HepG2 (cell line): ENCODE results near the gene CFAP119. TPM values are rescaled to one million over a fixed set of nuclear protein-coding genes. Genes with fewer than 3 reads are reported as not detected.
A peak's percentile ranks its signal among the peaks of the same experiment; 100 is the strongest.

Experiments used
- FOXC1 ChIP-seq: sonication (generic); formaldehyde crosslinking; IDR thresholded peaks from 2 replicates; pipeline ENCODE4 v1.8.0; 2022; ENCODE audit warnings: mild to moderate bottlenecking, missing genetic modification reagents, borderline replicate concordance
- HOXA5 ChIP-seq: sonication (generic); formaldehyde crosslinking; IDR thresholded peaks from 2 replicates; pipeline ENCODE4 v1.4.0; 2020; ENCODE audit warnings: missing genetic modification reagents
- KIAA2018 ChIP-seq: sonication (generic); formaldehyde crosslinking; IDR thresholded peaks from 2 replicates; pipeline ENCODE4 v1.5.0; 2020; ENCODE audit warnings: mild to moderate bottlenecking, missing genetic modification reagents, borderline replicate concordance
- KLF12 ChIP-seq: sonication (generic); formaldehyde crosslinking; IDR thresholded peaks from 2 replicates; pipeline ENCODE4 v1.4.0; 2020; ENCODE audit warnings: missing genetic modification reagents, borderline replicate concordance
- MED13 ChIP-seq: sonication (generic); formaldehyde crosslinking; IDR thresholded peaks from 2 replicates; pipeline ENCODE4 v1.5.0; 2020; ENCODE audit warnings: missing genetic modification reagents
- PAX8 ChIP-seq: sonication (generic); formaldehyde crosslinking; IDR thresholded peaks from 2 replicates; pipeline ENCODE4 v1.8.0; 2022; ENCODE audit warnings: mild to moderate bottlenecking, missing genetic modification reagents, borderline replicate concordance
- PPARG ChIP-seq: conservative IDR thresholded peaks from 2 replicates; pipeline ENCODE4 v1.6.1; 2016; ENCODE audit warnings: missing biosample characterization, missing genetic modification reagents
- SCMH1 ChIP-seq: sonication (generic); formaldehyde crosslinking; IDR thresholded peaks from 2 replicates; pipeline ENCODE4 v1.9.0; 2021; ENCODE audit warnings: missing genetic modification reagents, mild to moderate bottlenecking, borderline replicate concordance
- THAP11 ChIP-seq: IDR thresholded peaks from 2 replicates; pipeline ENCODE4 v1.6.1; 2016; ENCODE audit warnings: missing biosample characterization, missing genetic modification reagents
- TOE1 ChIP-seq: sonication (generic); formaldehyde crosslinking; IDR thresholded peaks from 2 replicates; pipeline ENCODE4 v1.4.0; 2020; ENCODE audit warnings: mild to moderate bottlenecking, missing genetic modification reagents
- ZC3H13 ChIP-seq: sonication (generic); formaldehyde crosslinking; IDR thresholded peaks from 2 replicates; pipeline ENCODE4 v1.8.1; 2023; ENCODE audit warnings: mild to moderate bottlenecking, missing genetic modification reagents, moderate library complexity
- ZNF30 ChIP-seq: sonication (generic); formaldehyde crosslinking; IDR thresholded peaks from 2 replicates; pipeline ENCODE4 v1.5.0; 2020; ENCODE audit warnings: mild to moderate bottlenecking, missing genetic modification reagents
- ZNF317 ChIP-seq: sonication (generic); formaldehyde crosslinking; IDR thresholded peaks from 2 replicates; pipeline ENCODE4 v1.5.0; 2020; ENCODE audit warnings: mild to moderate bottlenecking, missing genetic modification reagents
- ZNF569 ChIP-seq: sonication (generic); formaldehyde crosslinking; IDR thresholded peaks from 2 replicates; pipeline ENCODE4 v1.5.0; 2020; ENCODE audit warnings: mild to moderate bottlenecking, missing genetic modification reagents, moderate library complexity, borderline replicate concordance
- ZNF576 ChIP-seq: sonication (generic); formaldehyde crosslinking; IDR thresholded peaks from 2 replicates; pipeline ENCODE4 v1.4.0; 2020; ENCODE audit warnings: mild to moderate bottlenecking, missing genetic modification reagents
- ZNF616 ChIP-seq: sonication (generic); formaldehyde crosslinking; IDR thresholded peaks from 2 replicates; pipeline ENCODE4 v1.5.0; 2020; ENCODE audit warnings: low read depth, mild to moderate bottlenecking, missing genetic modification reagents
- ZNF670 ChIP-seq: sonication (generic); formaldehyde crosslinking; IDR thresholded peaks from 2 replicates; pipeline ENCODE4 v1.8.0; 2022; ENCODE audit warnings: mild to moderate bottlenecking, missing genetic modification reagents, borderline replicate concordance
- polyA plus RNA-seq, 8 experiments: library from polyadenylated mRNA; depleted of rRNA in 3 of 8; stranded (reverse) in 7 of 8; unstranded in 1 of 8; fragments of >200 nt; fragmentation: Illumina TruSeq in 4 of 8; extraction: Trizol in 4 of 8; gene quantifications; 2 replicates each; pipeline versions ENCODE4 v1.2.1 to v1.2.3, GENCODE V29; 2011 to 2016; ENCODE audit warnings: low read depth in 4 of 8, missing spikeins in 1 of 8, mixed read lengths in 1 of 8; ENCODE audit not compliant: insufficient read depth in 1 of 8
- total RNA-seq, 5 experiments: library from RNA; depleted of rRNA; stranded (reverse); fragments of >200 nt; fragmentation: Illumina TruSeq; extraction: Trizol; gene quantifications; 2 replicates each; pipeline ENCODE4 v1.2.3, GENCODE V29; 2016; ENCODE audit warnings: low read depth in 1 of 5
- TF ChIP-seq, protein P1 (sequence below): sonication (generic); formaldehyde crosslinking; IDR thresholded peaks from 2 replicates; pipeline ENCODE4 v1.8.1; 2022; ENCODE audit warnings: low read depth, mild to moderate bottlenecking, missing genetic modification reagents

Gene CFAP119
- total and polyA plus RNA-seq, 2 of the 13 experiments (the other 11 are each of a cell fraction or from before 2014, with no cell fraction given), result 6.4 TPM

DNA sequence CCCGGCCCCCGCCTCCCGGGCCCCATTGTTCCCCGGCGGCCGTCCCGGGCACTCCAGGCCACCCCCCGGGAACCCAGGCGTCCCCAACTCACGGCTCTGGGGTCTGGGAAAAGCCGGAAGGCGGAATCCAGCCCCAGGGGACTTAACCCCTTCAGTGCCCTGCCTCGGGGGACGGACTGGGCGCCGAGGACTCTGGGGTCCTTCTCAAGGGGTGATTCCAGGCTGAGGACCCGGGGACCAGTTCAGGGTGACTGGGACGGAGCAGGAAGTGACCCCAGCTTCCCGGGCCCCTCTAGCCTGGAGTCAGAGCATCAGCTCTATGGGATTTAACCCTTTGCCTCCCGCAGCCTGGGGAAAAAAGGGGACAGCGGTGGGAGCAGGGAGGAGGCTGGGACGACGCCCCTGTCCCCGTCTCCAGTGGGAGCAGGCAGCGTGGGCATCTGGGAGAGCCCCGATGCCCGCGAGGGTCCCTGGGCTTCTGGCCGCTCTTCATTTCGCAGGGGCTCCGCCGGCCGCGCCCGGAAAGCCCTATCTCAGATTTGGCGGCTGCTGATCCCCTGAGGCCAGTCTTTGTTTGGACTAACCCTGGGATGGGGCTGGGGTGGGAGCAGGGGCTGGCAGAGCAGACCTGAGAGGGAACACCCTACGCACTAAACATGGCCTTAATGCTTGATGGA, 25.2 kb upstream of the CFAP119 start, which contains the start of gene ZNF629 (continued):
- TF ChIP-seq, protein P1, sequence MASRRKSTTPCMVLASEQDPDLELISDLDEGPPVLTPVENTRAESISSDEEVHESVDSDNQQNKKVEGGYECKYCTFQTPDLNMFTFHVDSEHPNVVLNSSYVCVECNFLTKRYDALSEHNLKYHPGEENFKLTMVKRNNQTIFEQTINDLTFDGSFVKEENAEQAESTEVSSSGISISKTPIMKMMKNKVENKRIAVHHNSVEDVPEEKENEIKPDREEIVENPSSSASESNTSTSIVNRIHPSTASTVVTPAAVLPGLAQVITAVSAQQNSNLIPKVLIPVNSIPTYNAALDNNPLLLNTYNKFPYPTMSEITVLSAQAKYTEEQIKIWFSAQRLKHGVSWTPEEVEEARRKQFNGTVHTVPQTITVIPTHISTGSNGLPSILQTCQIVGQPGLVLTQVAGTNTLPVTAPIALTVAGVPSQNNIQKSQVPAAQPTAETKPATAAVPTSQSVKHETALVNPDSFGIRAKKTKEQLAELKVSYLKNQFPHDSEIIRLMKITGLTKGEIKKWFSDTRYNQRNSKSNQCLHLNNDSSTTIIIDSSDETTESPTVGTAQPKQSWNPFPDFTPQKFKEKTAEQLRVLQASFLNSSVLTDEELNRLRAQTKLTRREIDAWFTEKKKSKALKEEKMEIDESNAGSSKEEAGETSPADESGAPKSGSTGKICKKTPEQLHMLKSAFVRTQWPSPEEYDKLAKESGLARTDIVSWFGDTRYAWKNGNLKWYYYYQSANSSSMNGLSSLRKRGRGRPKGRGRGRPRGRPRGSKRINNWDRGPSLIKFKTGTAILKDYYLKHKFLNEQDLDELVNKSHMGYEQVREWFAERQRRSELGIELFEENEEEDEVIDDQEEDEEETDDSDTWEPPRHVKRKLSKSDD (CRISPR knock-in tag), result peak; percentile 31; the same call in 1 of the 2 replicates
- TF ChIP-seq THAP11 (CRISPR knock-in tag) (peak; percentile 92), HOXA5 (0 out of 2 replicates have a peak, but pooled peaks have one; percentile 57), MED13 (CRISPR knock-in tag) (peak; percentile 79), TOE1 (0 out of 2 replicates have a peak, but pooled peaks have one; percentile 32), ZNF317 (peak; percentile 81; the same call in 1 of the 2 replicates), SCMH1 (CRISPR knock-in tag) (no peak), ZC3H13 (peak; percentile 93), KLF12 (peak; percentile 61; the same call in 1 of the 2 replicates), FOXC1 (peak; percentile 92; the same call in 1 of the 2 replicates), ZNF576 (CRISPR knock-in tag) (0 out of 2 replicates have a peak, but pooled peaks have one; percentile 31), ZNF569 (CRISPR knock-in tag) (0 out of 2 replicates have a peak, but pooled peaks have one; percentile 62), ZNF30 (CRISPR knock-in tag) (peak; percentile 95; the same call in 1 of the 2 replicates), PAX8 (CRISPR knock-in tag) (peak; percentile 51; the same call in 1 of the 2 replicates), ZNF616 (no peak), PPARG (CRISPR knock-in tag) (0 out of 2 replicates have a peak, but pooled peaks have one; percentile 54), KIAA2018 (CRISPR knock-in tag) (0 out of 2 replicates have a peak, but pooled peaks have one; percentile 35), ZNF670 (CRISPR knock-in tag) (peak; percentile 40; the same call in 1 of the 2 replicates)
